Measurements from ENCODE around the gene COTL1. TPM values are rescaled to one million over a fixed set of nuclear protein-coding genes. Genes with fewer than 3 reads are reported as not detected.
"Not testable (repeated sequence)": the region's sequence is repeated elsewhere in the genome, so short reads cannot be mapped to it uniquely, and the experiment has no call there.

The COTL1 gene
- total and polyA plus RNA-seq, 9 of the 15 experiments (the other 6 are each of a cell fraction or from before 2014, with no cell fraction given) = 27.7 to 185 (median 72.5) TPM

DNA sequence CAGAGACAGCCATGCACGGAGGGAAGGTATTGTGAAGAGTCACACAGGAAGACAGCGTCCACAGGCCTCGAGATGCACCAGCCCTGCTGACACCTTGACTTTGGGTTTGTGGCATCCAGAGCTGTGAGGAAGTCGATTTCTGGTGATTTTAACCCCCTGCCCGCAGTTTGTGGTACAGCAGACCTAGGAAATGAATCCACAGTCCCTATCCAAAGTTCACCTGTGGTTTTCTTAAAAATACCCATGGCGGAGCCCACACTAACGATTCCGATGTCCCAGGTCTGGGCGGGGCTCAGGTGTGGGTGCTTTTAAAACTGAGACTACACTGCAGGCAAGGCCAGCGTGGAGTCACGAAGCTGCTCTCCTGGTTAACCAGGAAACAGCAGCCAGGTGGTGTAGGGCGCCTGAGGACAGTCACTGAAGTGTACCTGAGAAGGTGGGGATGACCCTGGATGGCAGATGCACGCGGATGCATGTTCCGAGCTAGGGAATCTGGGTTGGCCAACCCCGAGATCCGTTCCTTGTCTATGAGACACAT lies 99.0 kb downstream of the COTL1 start:
- H3K27me3 ChIP-seq (ENCODE audit: control insufficient read depth in 2 of 2, insufficient read depth in 2 of 2, low read length in 2 of 2) = peaks cover 2 to 16% of the 10 kb centered on the region in 2 experiments; a peak in 3 of 5 replicates
- FAIRE-seq (no peak), DNase-seq (ENCODE audit: extremely low read depth in 1 of 4, low spot score in 3 of 4) (no peak), ATAC-seq (no peak)
- 48% methylated on average over 17 of the region's 17 CpGs for WGBS (ENCODE audit: insufficient coverage, low coverage, missing lambda C conversion rate)
- H3K9me1 ChIP-seq (ENCODE audit: control insufficient read depth, insufficient read depth, low read length) = no peaks in the 10 kb centered on the region
- H3K4me3 ChIP-seq = no peak overlapping the region
- H3K36me3 ChIP-seq (ENCODE audit: control insufficient read depth, insufficient read depth, low read length) = no peaks in the 10 kb centered on the region
- H3K4me2 ChIP-seq (ENCODE audit: insufficient read depth, low read length) = no peak overlapping the region
- no peaks in the 10 kb centered on the region for H4K20me1 ChIP-seq (replicated peaks; ENCODE audit: control insufficient read depth, insufficient read depth, low read length)
- no peak overlapping the region for H3K27ac ChIP-seq (ENCODE audit: extremely low read depth, low read depth, low read length)
- H3K9ac ChIP-seq (ENCODE audit: insufficient read depth in 1 of 2, low read depth in 2 of 2, low read length in 2 of 2) = no peak overlapping the region
- intact Hi-C loops (cut with micrococcal nuclease) = no loop called here
- BruUV-seq (replicated peaks) = no TSS peak
- POLR2A ChIA-PET = interaction anchor here (0.6 to 1.7 kb wide), 3 partner anchors 10 to 217 kb away, joined by 3 to 8 read pairs (median 3); no protein-coding TSS in a partner anchor
- H2AFZ ChIP-seq (ENCODE audit: low read depth, low read length) = no peak overlapping the region
- TF ChIP-seq ZNF165 (CRISPR knock-in tag; IDR thresholded peaks at IDR 0.05; ENCODE audit: borderline replicate concordance) (no peak), ZNF75A (CRISPR knock-in tag; IDR thresholded peaks at IDR 0.05) (no peak), ZBTB1 (CRISPR knock-in tag; IDR thresholded peaks at IDR 0.05; ENCODE audit: borderline replicate concordance, low read depth) (no peak), PRMT5 (CRISPR knock-in tag; IDR thresholded peaks at IDR 0.05) (no peak), DDX20 (tag; IDR thresholded peaks at IDR 0.05; ENCODE audit: low read depth) (no peak), RAD51 (IDR thresholded peaks at IDR 0.05; ENCODE audit: borderline replicate concordance, low read depth) (no peak)
- TF ChIP-seq, protein P1, sequence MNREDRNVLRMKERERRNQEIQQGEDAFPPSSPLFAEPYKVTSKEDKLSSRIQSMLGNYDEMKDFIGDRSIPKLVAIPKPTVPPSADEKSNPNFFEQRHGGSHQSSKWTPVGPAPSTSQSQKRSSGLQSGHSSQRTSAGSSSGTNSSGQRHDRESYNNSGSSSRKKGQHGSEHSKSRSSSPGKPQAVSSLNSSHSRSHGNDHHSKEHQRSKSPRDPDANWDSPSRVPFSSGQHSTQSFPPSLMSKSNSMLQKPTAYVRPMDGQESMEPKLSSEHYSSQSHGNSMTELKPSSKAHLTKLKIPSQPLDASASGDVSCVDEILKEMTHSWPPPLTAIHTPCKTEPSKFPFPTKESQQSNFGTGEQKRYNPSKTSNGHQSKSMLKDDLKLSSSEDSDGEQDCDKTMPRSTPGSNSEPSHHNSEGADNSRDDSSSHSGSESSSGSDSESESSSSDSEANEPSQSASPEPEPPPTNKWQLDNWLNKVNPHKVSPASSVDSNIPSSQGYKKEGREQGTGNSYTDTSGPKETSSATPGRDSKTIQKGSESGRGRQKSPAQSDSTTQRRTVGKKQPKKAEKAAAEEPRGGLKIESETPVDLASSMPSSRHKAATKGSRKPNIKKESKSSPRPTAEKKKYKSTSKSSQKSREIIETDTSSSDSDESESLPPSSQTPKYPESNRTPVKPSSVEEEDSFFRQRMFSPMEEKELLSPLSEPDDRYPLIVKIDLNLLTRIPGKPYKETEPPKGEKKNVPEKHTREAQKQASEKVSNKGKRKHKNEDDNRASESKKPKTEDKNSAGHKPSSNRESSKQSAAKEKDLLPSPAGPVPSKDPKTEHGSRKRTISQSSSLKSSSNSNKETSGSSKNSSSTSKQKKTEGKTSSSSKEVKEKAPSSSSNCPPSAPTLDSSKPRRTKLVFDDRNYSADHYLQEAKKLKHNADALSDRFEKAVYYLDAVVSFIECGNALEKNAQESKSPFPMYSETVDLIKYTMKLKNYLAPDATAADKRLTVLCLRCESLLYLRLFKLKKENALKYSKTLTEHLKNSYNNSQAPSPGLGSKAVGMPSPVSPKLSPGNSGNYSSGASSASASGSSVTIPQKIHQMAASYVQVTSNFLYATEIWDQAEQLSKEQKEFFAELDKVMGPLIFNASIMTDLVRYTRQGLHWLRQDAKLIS (CRISPR knock-in tag; IDR thresholded peaks at IDR 0.05) = no peak
- TF ChIP-seq, protein P2, sequence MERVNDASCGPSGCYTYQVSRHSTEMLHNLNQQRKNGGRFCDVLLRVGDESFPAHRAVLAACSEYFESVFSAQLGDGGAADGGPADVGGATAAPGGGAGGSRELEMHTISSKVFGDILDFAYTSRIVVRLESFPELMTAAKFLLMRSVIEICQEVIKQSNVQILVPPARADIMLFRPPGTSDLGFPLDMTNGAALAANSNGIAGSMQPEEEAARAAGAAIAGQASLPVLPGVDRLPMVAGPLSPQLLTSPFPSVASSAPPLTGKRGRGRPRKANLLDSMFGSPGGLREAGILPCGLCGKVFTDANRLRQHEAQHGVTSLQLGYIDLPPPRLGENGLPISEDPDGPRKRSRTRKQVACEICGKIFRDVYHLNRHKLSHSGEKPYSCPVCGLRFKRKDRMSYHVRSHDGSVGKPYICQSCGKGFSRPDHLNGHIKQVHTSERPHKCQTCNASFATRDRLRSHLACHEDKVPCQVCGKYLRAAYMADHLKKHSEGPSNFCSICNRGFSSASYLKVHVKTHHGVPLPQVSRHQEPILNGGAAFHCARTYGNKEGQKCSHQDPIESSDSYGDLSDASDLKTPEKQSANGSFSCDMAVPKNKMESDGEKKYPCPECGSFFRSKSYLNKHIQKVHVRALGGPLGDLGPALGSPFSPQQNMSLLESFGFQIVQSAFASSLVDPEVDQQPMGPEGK (CRISPR knock-in tag; IDR thresholded peaks at IDR 0.05; ENCODE audit: borderline replicate concordance) = no peak
- in situ Hi-C loops (cut with MboI) = no loop called here
- H3K9me3 ChIP-seq (replicated peaks; ENCODE audit: control insufficient read depth, insufficient read depth, low read depth, low read length) = no peaks in the 10 kb centered on the region
- no peaks in the 10 kb centered on the region for H3K79me2 ChIP-seq (ENCODE audit: control insufficient read depth, insufficient read depth, low read length)
- CTCF ChIA-PET (ENCODE audit: low intra/inter-chr PET ratio) = no interaction called here
- H3K4me1 ChIP-seq (replicated peaks in 1 of 2; ENCODE audit: control insufficient read depth in 2 of 2, insufficient read depth in 2 of 2, low read length in 2 of 2) = peaks cover 5 to 11% of the 10 kb centered on the region in 2 experiments; a peak in 3 of 5 replicates

DNA sequence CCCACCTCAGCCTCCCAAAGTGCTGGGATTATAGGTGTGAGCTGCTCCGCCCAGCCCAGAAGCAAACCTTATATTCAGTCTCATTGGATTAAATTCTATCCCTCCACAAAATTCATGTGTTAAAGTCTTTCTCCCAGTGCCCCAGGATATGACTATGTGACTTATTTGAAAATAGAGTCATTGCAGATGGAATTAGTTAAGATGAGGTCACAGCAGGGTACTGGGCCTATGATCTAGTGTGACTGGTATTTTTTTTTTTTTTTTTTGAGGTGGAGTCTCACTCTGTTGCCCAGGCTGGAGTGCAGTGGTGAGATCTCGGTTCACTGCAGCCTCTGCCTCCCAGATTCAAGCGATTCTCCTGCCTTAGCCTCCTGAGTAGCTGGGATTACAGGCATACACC lies 99.7 kb downstream of the COTL1 start:
- 35% methylated on average over 3 of the region's 3 CpGs for WGBS (ENCODE audit: insufficient coverage, low coverage, missing lambda C conversion rate)
- H3K9me1 ChIP-seq (ENCODE audit: control insufficient read depth, insufficient read depth, low read length); H3K9me3 ChIP-seq (replicated peaks; ENCODE audit: control insufficient read depth, insufficient read depth, low read depth, low read length); POLR2A ChIA-PET; CTCF ChIA-PET (ENCODE audit: low intra/inter-chr PET ratio); ATAC-seq; H4K20me1 ChIP-seq (replicated peaks; ENCODE audit: control insufficient read depth, insufficient read depth, low read length); intact Hi-C loops (cut with micrococcal nuclease); BruUV-seq (replicated peaks); H2AFZ ChIP-seq (ENCODE audit: low read depth, low read length); H3K79me2 ChIP-seq (ENCODE audit: control insufficient read depth, insufficient read depth, low read length); DNase-seq (ENCODE audit: extremely low read depth in 1 of 4, low spot score in 3 of 4); H3K4me2 ChIP-seq (ENCODE audit: insufficient read depth, low read length); H3K36me3 ChIP-seq (ENCODE audit: control insufficient read depth, insufficient read depth, low read length); in situ Hi-C loops (cut with MboI); H3K9ac ChIP-seq (ENCODE audit: insufficient read depth in 1 of 2, low read depth in 2 of 2, low read length in 2 of 2); FAIRE-seq; H3K4me3 ChIP-seq; H3K27ac ChIP-seq (ENCODE audit: extremely low read depth, low read depth, low read length): not testable (repeated sequence)
- Histone ChIP-seq H3K4me1 (replicated peaks in 1 of 2; ENCODE audit: control insufficient read depth in 2 of 2, insufficient read depth in 2 of 2, low read length in 2 of 2) (peaks cover 5 to 11% of the 10 kb centered on the region in 2 experiments; a peak in 3 of 5 replicates), H3K27me3 (ENCODE audit: control insufficient read depth in 2 of 2, insufficient read depth in 2 of 2, low read length in 2 of 2) (peaks cover 2 to 16% of the 10 kb centered on the region in 2 experiments; a peak in 3 of 5 replicates)

Measured in K562 (cell line).